Measurements from ENCODE around the gene TBC1D10B.
A peak's percentile ranks its signal among the peaks of the same experiment; 100 is the strongest.

Gene TBC1D10B, protein sequence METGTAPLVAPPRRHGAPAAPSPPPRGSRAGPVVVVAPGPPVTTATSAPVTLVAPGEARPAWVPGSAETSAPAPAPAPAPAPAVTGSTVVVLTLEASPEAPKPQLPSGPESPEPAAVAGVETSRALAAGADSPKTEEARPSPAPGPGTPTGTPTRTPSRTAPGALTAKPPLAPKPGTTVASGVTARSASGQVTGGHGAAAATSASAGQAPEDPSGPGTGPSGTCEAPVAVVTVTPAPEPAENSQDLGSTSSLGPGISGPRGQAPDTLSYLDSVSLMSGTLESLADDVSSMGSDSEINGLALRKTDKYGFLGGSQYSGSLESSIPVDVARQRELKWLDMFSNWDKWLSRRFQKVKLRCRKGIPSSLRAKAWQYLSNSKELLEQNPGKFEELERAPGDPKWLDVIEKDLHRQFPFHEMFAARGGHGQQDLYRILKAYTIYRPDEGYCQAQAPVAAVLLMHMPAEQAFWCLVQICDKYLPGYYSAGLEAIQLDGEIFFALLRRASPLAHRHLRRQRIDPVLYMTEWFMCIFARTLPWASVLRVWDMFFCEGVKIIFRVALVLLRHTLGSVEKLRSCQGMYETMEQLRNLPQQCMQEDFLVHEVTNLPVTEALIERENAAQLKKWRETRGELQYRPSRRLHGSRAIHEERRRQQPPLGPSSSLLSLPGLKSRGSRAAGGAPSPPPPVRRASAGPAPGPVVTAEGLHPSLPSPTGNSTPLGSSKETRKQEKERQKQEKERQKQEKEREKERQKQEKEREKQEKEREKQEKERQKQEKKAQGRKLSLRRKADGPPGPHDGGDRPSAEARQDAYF

GRCh38 chr16:30370456-30371247 is at the start of gene TBC1D10B:
Gene TBC1D10B (minus strand): TSS chr16:30370494. CDS start chr16:30370183, 311 bp downstream.
- peak; percentile 95 to 100 (median 100) for DNase-seq
- intact Hi-C loops (cut with DNase I) = no loop called here

GRCh38 chr16:30418350-30419181 is 48.3 kb upstream of the TBC1D10B start:
- DNase-seq = peak in 36 of 42 donors; percentile 24 to 79 (median 50)

GRCh38 chr16:30417529-30418349 is 47.4 kb upstream of the TBC1D10B start:
- intact Hi-C loops (cut with DNase I) = no loop called here
- DNase-seq = peak; percentile 33 to 89 (median 77)

More at GRCh38 chr16:30418350-30419181, 48.3 kb upstream of the TBC1D10B start:
- intact Hi-C loops (cut with DNase I) = no loop called here

GRCh38 chr16:30416624-30417528 is 46.6 kb upstream of the TBC1D10B start:
- intact Hi-C loops (cut with DNase I) = no loop called here
- DNase-seq = peak in 4 of 42 donors; percentile 17 to 60 (median 28)

DNA sequence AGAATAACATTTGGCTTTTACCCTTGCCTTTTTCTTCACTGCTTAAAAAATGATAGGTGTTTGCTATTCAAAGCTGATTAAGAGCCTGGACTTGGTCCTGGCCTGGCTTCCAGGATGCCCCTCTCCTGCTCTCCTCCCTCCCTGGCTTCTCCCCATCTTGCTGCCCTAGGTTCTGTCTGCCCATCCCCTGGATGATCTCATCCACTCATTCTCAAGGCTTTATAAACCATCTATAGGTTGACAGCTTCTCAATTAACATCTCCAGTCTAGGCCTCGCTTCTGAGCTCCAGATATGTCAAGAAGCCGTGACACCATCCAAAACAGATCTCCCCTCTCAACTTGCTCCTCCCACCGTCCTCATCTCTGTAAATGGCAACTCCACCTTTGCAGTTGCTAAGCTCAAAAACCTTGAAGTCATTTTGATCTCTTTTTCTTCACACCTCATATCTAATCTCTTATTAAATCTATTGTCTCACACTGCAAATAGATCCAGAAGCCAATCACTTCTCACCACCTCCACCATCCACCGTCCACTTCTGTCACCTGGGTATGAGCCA is 45.8 kb upstream of the TBC1D10B start:
- intact Hi-C loops (cut with DNase I) = no loop called here
- no peak for DNase-seq

DNA sequence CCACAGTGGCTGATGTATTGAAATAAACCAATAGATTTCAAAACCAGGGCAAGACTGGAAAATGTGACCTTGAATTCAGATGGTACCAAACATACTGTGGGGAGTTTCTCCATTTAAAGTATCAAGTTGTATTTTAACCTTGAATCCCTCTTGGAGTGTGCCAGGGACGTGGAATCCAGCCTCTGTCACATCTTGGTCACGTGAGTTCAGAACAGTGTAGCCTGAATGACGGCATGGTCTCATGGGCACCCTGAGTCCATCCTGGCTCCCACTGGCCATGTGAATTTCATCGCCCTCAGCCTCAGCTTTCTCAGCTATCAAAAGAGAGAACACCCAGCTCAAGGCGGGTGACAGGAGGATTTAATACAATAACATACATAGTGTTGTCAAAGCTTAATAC is 43.9 kb upstream of the TBC1D10B start:
- no peak for DNase-seq
- intact Hi-C loops (cut with DNase I) = no loop called here

- DNase-seq = no peak
- intact Hi-C loops (cut with DNase I) = no loop called here
Measured at GRCh38 chr16:30413112-30413806, 43.0 kb upstream of the TBC1D10B start.

DNA sequence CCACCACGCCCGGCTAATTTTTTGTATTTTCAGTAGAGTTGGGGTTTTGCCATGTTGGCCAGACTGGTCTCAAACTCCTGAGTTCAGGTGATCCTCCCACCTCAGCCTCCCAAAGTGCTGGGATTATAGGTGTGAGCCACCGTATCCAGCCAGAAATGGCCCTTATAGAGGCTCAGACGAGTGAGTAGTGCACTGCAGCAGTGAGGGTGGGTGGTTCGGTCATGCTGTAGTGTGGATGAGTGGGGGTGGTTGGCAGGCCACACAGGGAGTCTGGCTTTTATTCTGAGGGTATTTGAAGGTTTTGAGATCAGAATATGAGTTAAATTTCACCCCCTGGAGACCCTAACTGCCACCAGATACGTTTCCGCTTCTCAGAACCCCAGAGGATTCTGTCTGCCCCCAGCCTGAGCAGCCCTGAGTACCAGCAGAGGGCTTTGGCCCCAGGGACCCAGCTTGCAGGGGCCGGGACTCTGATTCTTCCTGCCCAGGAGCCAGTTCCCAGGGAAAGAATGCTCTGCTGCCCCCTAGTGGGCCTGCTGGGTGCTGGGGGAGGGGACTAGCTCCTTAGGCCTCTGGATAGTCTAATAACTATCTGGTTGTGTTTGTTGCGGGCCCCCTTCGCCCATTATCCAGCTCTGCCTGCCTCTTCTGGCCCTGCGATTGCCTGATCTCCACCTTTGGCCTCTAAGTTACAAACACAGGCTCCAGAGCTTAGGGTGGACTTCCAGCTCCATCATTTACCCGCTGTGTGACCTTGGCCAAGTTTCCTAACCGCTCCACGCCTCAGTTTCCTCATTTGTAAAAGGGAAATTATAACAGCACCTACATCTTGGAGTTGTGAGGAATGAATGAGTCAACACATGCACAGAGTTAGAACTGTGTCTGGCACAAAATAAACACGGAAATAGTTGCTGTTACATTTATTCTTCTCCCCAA is 39.1 kb upstream of the TBC1D10B start:
- peak; percentile 80 to 98 (median 94) for DNase-seq
- intact Hi-C loops (cut with DNase I) = loop anchor here (5.0 kb wide), 1 partner anchor 52 kb away; the partner anchor contains the start of gene CD2BP2

DNA sequence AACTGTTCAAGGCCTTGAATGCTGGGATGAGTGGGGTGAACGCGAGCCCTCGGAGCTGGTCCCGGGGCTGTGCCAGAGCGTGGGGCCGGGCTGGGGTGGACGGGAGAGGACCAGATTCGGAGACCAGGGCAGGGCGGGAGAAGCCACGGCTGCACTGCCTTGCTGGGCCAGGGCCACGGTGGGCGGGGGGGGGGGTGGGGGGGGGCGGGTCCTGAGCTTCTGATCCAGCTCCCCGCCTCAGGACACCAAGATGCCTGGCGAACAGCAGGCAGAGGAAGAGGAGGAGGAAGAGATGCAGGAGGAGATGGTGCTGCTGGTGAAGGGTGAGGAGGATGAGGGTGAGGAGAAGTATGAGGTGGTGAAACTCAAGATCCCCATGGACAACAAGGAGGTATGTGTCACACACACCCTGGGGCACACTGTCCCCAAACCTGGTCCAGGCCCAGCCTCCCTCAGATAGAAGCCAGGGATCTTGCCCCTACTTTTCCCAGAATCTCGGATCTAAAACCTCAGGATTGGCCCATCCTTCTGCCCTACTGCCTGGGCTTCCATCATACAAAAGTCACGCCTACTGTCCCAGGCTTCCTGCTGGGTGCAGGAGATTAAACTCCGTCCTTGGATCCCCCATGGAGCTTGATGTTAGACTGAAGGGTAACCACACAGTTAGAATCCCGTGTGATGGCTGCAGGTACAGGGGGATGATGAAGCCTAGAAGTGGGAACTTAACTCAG is 37.7 kb upstream of the TBC1D10B start:
- no peak for DNase-seq
- intact Hi-C loops (cut with DNase I) = loop anchor here (5.0 kb wide), 1 partner anchor 51 kb away; the partner anchor contains the start of gene CD2BP2

GRCh38 chr16:30407102-30407803 is 37.0 kb upstream of the TBC1D10B start, which contains the start of gene ZNF771:
Gene ZNF771 (plus strand): TSS chr16:30407606. CDS start chr16:30408054, 448 bp downstream.
- DNase-seq = peak; percentile 86 to 97 (median 94)
- intact Hi-C loops (cut with DNase I) = loop anchor here (5.0 kb wide), 1 partner anchor 50 kb away; the partner anchor contains the start of gene CD2BP2

DNA sequence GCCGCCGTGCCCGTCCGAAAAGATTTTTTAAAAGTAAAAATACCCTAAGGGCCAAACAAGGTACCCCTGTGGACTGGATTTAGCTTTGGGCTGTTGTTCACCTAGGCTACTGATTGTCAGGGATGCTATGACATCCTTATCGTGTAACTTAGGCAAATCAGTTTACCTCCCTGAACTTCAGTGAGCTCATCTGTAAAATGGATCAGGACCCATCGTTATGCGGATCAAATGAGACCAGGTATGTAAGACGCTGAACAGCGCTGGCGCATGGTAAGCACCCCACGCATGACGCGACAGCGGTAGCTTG is 36.5 kb upstream of the TBC1D10B start:
- DNase-seq = no peak
- intact Hi-C loops (cut with DNase I) = loop anchor here (5.0 kb wide), 1 partner anchor 49 kb away; the partner anchor contains the start of gene CD2BP2

GRCh38 chr16:30401768-30402425 is 31.6 kb upstream of the TBC1D10B start:
- no peak for DNase-seq
- intact Hi-C loops (cut with DNase I) = no loop called here

Measured in head of caudate nucleus (tissue), 42 donors.